RPMI7951 (cell line): ENCODE results near the gene C20orf204. TPM values are rescaled to one million over a fixed set of nuclear protein-coding genes. Genes with fewer than 3 reads are reported as not detected.
"Not testable (repeated sequence)": the region's sequence is repeated elsewhere in the genome, so short reads cannot be mapped to it uniquely, and the experiment has no call there.

Source experiments
- DNase-seq: peaks from one replicate; pipeline ENCODE4 v3.0.0-alpha.2; 2012; ENCODE audit warnings: low read depth
- total RNA-seq: library from RNA; depleted of rRNA; stranded (reverse); fragments of >200 nt; shearing (Covaris generic); gene quantifications from 2 replicates; pipeline ENCODE4 v1.2.3, GENCODE V29; 2014; rRNA removed

Gene C20orf204
- total RNA-seq, 1 experiment from 2014 or later: 0.36 TPM

- peak; percentile 69 for DNase-seq
Measured at GRCh38 chr20:64083378-64083803, 47.4 kb downstream of the C20orf204 start.

DNA sequence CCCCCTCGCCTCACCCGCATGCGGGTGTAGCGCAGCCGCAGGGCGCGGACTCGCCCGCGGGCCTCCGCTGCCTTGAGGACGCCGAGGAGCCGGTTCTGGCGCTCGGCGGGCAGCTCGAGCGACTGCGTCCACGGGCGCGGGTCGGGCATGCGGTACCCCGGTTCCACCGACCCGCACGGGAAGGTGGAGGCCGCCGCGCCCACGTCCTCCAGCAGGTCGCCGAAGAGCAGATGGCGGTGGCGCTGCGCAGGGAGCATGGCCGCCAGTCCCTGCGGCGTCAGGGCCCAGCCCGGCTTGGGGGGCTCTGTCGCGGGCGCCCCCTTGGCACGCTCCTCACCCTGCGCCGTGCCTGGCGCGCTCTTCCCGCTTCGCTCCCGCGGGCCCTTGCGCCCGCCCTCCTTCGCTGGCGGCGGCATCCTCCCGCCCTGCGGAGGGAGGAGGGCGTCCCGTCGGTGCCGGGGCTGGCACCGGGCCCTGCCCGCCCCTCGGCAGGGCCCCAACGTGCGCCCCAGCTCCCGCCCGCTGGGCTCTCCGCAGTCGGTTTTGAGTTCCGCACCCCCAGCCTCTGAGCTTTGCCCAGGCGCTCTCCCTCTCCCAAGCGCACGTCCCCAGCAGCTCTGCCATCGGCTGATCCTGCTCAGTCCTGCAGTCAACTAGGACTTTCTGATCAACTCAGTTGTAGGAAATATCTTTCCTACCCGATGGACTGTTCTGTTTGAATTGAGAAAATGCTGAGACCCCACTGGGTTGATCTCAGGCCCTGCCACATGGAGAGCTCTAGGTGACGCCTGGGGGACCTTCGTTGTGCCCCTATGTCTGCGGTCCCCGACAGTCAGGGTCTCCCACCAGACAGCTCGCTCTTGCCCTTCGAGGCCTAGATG is 48.1 kb downstream of the C20orf204 start, which contains the start of gene LKAAEAR1:
Gene LKAAEAR1, minus strand, starts transcription at position 595 of the 881 bp plus-strand sequence. Its CDS starts 179 bp downstream, at position 416.
- DNase-seq: no peak

GRCh38 chr20:64084685-64085152 is 48.7 kb downstream of the C20orf204 start:
- no peak for DNase-seq

DNA sequence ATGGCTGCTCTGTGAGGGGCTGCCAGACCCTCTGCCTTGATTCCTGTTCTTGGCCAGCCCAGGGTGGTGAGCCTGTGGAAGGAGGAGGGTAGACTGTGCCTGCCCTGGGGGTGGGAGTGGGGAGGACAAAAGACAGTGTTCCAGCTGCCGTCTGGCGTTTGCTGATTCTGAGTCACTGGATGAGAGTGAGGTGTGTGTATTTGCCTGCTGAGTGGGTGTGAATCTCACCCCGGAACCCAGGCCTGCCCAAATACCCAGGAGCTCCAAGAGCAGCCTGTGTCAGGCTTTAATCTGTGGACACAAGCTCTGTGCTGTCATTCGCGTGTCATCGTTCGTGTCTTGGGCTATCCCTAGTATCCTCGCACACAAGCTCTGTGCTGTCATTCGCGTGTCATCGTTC is 50.8 kb downstream of the C20orf204 start:
- no peak for DNase-seq

DNA sequence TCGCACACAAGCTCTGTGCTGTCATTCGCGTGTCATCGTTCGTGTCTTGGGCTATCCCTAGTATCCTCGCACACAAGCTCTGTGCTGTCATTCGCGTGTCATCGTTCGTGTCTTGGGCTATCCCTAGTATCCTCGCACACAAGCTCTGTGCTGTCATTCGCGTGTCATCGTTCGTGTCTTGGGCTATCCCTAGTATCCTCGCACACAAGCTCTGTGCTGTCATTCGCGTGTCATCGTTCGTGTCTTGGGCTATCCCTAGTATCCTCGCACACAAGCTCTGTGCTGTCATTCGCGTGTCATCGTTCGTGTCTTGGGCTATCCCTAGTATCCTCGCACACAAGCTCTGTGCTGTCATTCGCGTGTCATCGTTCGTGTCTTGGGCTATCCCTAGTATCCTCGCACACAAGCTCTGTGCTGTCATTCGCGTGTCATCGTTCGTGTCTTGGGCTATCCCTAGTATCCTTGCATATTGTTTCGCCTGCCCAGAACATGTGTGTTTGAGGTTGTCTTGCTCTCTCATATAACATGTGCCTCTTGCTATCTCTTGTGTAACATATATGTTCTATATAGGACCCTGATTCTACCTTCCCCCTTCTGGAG is 51.3 kb downstream of the C20orf204 start:
- DNase-seq: not testable (repeated sequence)

DNA sequence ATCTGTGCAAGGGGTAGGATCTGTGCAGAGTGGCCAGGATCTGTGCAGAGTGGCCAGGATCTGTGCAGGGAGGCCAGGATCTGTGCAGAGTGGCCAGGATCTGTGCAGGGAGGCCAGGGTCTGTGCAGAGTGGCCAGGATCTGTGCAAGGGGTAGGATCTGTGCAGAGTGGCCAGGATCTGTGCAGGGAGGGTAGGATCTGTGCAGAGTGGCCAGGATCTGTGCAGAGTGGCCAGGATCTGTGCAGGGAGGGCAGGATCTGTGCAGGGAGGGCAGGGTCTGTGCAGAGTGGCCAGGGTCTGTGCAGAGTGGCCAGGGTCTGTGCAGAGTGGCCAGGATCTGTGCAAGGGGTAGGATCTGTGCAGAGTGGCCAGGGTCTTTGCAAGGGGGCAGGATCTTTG is 52.6 kb downstream of the C20orf204 start:
- DNase-seq: not testable (repeated sequence)

Other genes starting within 250 kb of the C20orf204 start
- 3.4 and 5.8 TPM in 2 replicates for gene ZBTB46, start 204.9 kb upstream of the C20orf204 start, total RNA-seq
- gene ABHD16B, start 174.7 kb upstream of the C20orf204 start, total RNA-seq: not detected in 2 replicates
- 137 and 140 TPM in 2 replicates for gene TPD52L2, start 170.9 kb upstream of the C20orf204 start, total RNA-seq
- gene DNAJC5, start 141.1 kb upstream of the C20orf204 start, total RNA-seq: 29.3 and 37.1 TPM in 2 replicates
- gene UCKL1, start 79.8 kb upstream of the C20orf204 start, total RNA-seq: 23.1 and 24.4 TPM in 2 replicates
- 2.8 and 4.0 TPM in 2 replicates for gene ZNF512B, start 66.3 kb upstream of the C20orf204 start, total RNA-seq
- 1.6 and 1.9 TPM in 2 replicates for gene SAMD10, start 56.5 kb upstream of the C20orf204 start, total RNA-seq
- gene PRPF6, start 55.0 kb upstream of the C20orf204 start, total RNA-seq: 68.4 and 74.2 TPM in 2 replicates
- gene SOX18, start 13.5 kb downstream of the C20orf204 start, total RNA-seq: 0.12 and 0.20 TPM in 2 replicates
- 28.2 and 34.2 TPM in 2 replicates for gene TCEA2, start 27.0 kb downstream of the C20orf204 start, total RNA-seq
- 18.9 and 22.0 TPM in 2 replicates for gene RGS19, start 43.3 kb downstream of the C20orf204 start, total RNA-seq
- 0.29 and 0.84 TPM in 2 replicates for gene OPRL1, start 43.9 kb downstream of the C20orf204 start, total RNA-seq
- 0.39 and 0.48 TPM in 2 replicates for gene LKAAEAR1, start 48.2 kb downstream of the C20orf204 start, total RNA-seq
- not detected in 2 replicates for gene NPBWR2, start 71.4 kb downstream of the C20orf204 start, total RNA-seq
- gene MYT1, start 128.3 kb downstream of the C20orf204 start, total RNA-seq: not detected in 2 replicates
- 30.5 and 35.4 TPM in 2 replicates for gene PCMTD2, start 219.6 kb downstream of the C20orf204 start, total RNA-seq